ENCODE measurements around the gene MRLN.

DNA sequence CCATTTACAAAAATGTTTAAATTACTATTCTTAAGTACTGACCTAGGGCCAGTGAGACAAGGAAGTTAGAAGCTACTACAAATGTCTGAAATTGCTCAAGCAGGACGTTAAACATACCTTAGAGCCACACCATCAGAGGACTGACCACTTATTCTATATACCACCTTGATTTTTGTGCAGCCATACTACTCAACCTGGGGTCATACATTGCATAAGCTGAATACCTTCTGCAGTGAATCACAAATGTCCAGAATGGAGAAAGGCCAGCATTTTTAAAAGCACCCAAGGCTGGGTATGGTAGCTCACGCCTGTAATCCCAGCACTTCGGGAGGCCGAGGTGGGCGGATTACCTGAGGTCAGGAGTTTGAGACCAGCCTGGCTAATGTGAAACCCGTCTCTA lies 21.2 kb upstream of the MRLN start:
- no peak for TF ChIP-seq POLR2A (IDR thresholded peaks at IDR 0.05)
- TF ChIP-seq, protein P1, sequence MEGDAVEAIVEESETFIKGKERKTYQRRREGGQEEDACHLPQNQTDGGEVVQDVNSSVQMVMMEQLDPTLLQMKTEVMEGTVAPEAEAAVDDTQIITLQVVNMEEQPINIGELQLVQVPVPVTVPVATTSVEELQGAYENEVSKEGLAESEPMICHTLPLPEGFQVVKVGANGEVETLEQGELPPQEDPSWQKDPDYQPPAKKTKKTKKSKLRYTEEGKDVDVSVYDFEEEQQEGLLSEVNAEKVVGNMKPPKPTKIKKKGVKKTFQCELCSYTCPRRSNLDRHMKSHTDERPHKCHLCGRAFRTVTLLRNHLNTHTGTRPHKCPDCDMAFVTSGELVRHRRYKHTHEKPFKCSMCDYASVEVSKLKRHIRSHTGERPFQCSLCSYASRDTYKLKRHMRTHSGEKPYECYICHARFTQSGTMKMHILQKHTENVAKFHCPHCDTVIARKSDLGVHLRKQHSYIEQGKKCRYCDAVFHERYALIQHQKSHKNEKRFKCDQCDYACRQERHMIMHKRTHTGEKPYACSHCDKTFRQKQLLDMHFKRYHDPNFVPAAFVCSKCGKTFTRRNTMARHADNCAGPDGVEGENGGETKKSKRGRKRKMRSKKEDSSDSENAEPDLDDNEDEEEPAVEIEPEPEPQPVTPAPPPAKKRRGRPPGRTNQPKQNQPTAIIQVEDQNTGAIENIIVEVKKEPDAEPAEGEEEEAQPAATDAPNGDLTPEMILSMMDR (IDR thresholded peaks at IDR 0.05), result no peak

Measured in gastroesophageal sphincter (tissue), 3 donors.